ENCODE measurements around the gene CDK15. TPM values are rescaled to one million over a fixed set of nuclear protein-coding genes. Genes with fewer than 3 reads are reported as not detected.
A peak's percentile ranks its signal among the peaks of the same experiment; 100 is the strongest.

CDK15 gene
- total RNA-seq, 1 donor from 2014 or later, result 0.21 TPM

DNA sequence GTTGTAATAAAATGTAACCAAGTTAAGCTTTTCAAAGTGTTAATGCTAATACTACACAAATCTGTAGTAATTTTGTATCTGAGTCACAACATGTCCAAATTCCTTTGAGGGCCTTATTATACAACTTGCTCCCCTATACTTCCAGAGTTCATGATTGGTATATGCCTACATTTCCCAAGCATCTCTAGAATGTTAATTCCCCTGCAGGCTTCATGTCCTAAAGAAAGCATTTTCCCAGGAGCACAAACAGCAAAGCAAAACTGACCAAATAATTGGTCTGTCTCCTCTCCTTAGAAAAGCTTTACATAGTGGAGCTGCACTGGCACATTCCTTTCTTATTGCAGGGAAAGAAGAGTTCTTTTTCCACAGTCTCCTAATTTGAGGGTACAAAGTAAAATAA lies 29.3 kb upstream of the CDK15 start:
- TF ChIP-seq CTCF (IDR thresholded peaks at IDR 0.05; ENCODE audit: insufficient read depth, low read length, poor library complexity, severe bottlenecking), result no peak
- no peak overlapping the region for H3K4me3 ChIP-seq (ENCODE audit: low read depth, low read length)
- no peak for DNase-seq (ENCODE audit: low read depth)

GRCh38 chr2:201777869-201778268 lies 28.5 kb upstream of the CDK15 start:
- no peak for DNase-seq (ENCODE audit: low read depth)
- Histone ChIP-seq H3K36me3 (ENCODE audit: control insufficient read depth, insufficient read depth, low read length) (no peaks in the 10 kb centered on the region), H3K27me3 (ENCODE audit: control insufficient read depth, insufficient read depth, low read length) (no peaks in the 10 kb centered on the region), H3K4me3 (ENCODE audit: low read depth, low read length) (no peak overlapping the region)
- no peak for TF ChIP-seq CTCF (IDR thresholded peaks at IDR 0.05; ENCODE audit: insufficient read depth, low read length, poor library complexity, severe bottlenecking)

More for the DNA sequence above, 29.3 kb upstream of the CDK15 start:
- Histone ChIP-seq H3K36me3 (ENCODE audit: control insufficient read depth, insufficient read depth, low read length) (no peaks in the 10 kb centered on the region), H3K27me3 (ENCODE audit: control insufficient read depth, insufficient read depth, low read length) (no peaks in the 10 kb centered on the region)

DNA sequence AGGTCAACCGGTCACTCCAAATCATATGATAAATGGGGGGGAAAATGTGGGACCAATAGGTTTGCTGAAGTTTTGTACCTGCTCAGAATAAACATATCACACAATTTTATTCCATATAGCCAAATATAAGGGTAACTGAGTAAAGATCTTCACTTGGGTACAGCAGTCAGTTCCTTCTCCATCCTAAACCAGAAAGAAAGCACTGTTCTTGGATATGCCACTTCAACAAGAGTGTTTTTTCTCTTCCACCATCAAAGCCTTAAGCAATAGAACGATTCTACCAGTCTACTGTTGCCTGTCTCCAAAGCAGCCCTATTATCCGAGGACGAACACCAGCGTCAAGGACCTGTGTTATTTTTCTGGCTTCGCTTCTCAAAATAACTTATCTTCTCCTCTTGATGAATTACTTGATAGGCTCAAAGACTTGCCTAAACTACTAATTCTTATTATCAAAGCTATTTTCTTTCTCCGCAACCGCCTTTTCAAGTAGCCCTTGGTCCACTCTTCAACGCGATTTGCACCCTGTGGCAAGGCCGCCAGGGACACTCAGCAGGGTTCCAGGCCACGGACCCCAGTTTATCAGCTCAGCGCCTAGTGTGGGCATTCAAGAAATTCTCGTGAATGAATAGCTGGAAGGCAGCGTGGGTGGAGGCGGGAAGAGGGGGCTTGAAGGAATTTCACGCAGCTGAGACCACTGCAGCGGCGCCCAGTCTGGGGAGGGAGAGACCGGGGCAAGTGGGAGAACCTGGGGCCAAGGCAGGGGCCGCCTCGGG lies 26.2 kb upstream of the CDK15 start:
- DNase-seq (ENCODE audit: low read depth), result no peak
- Histone ChIP-seq H3K36me3 (ENCODE audit: control insufficient read depth, insufficient read depth, low read length) (no peaks in the 10 kb centered on the region), H3K4me3 (ENCODE audit: low read depth, low read length) (peak overlapping the region; percentile 81), H3K27me3 (ENCODE audit: control insufficient read depth, insufficient read depth, low read length) (no peaks in the 10 kb centered on the region)
- TF ChIP-seq CTCF (IDR thresholded peaks at IDR 0.05; ENCODE audit: insufficient read depth, low read length, poor library complexity, severe bottlenecking), result no peak

- TF ChIP-seq CTCF (IDR thresholded peaks at IDR 0.05; ENCODE audit: insufficient read depth, low read length, poor library complexity, severe bottlenecking), result no peak
- Histone ChIP-seq H3K4me3 (ENCODE audit: low read depth, low read length) (peak within 1 kb of the TSS; percentile 81), H3K36me3 (ENCODE audit: control insufficient read depth, insufficient read depth, low read length) (no peaks in the 10 kb centered on the region), H3K27me3 (ENCODE audit: control insufficient read depth, insufficient read depth, low read length) (no peaks in the 10 kb centered on the region)
- peak; percentile 99 for DNase-seq (ENCODE audit: low read depth)
Observed at GRCh38 chr2:201780674-201781493, 25.5 kb upstream of the CDK15 start, which contains the start of gene ALS2. TSS of gene ALS2 (minus strand) at chr2:201780933. CDS start at chr2:201768885, 12,048 bp downstream.

- Histone ChIP-seq H3K4me3 (ENCODE audit: low read depth, low read length) (peak overlapping the region; percentile 81), H3K36me3 (ENCODE audit: control insufficient read depth, insufficient read depth, low read length) (no peaks in the 10 kb centered on the region), H3K27me3 (ENCODE audit: control insufficient read depth, insufficient read depth, low read length) (no peaks in the 10 kb centered on the region)
- no peak for TF ChIP-seq CTCF (IDR thresholded peaks at IDR 0.05; ENCODE audit: insufficient read depth, low read length, poor library complexity, severe bottlenecking)
- DNase-seq (ENCODE audit: low read depth), result no peak
Observed at GRCh38 chr2:201781557-201782051, 24.7 kb upstream of the CDK15 start.

Data from kidney epithelial cell (primary cell).